K562 (cell line): ENCODE measurements around the gene DPYSL4. TPM values are rescaled to one million over a fixed set of nuclear protein-coding genes. Genes with fewer than 3 reads are reported as not detected.

Source experiments
- ATAC-seq: fragments of 200-7000 bp; cut with Tn5 transposase; 3 replicates; pipeline ENCODE4 v1.9.1; 2020; ENCODE audit warnings: moderate library complexity
- BruUV-seq: library from RNA; stranded (reverse); fragments of 400-500 nt; replicated peaks from 2 replicates; lab custom pipeline; 2021; lab: Mats Ljungman, UMichigan
- CTCF ChIA-PET: fragments of 300-600 bp; formaldehyde crosslinking; extraction: SDS; loops from one replicate; lab custom pipeline; 2021; ENCODE audit warnings: low intra/inter-chr PET ratio; lab: Yijun Ruan, JAX
- POLR2A ChIA-PET: fragments of 300-600, 350-650 bp; sonication (Branson Sonifier 250); formaldehyde crosslinking; extraction: SDS; loops from one replicate; lab custom pipeline; 2021; ENCODE audit warnings: antibody characterized with exemption, inconsistent platforms; lab: Yijun Ruan, JAX
- DNase-seq, 4 experiments: peaks; one replicate each; pipeline versions ENCODE4 v3.0.0 to v3.0.0-alpha.2; 2011 to 2018; ENCODE audit warnings: low spot score in 3 of 4, mixed read lengths in 3 of 4; ENCODE audit errors: extremely low read depth in 1 of 4
- FAIRE-seq: peaks from 2 replicates; lab custom pipeline; 2011; peaks lifted over from hg19 to GRCh38; lab: Jason Lieb, UNC
- H2AFZ ChIP-seq: 2 replicates; pipeline ENCODE4 v1.6.0; 2011; ENCODE audit warnings: low read depth, low read length, control low read depth, inconsistent platforms
- H3K27ac ChIP-seq: fragments of 200-600 bp; 3 replicates; pipeline ENCODE4 v1.8.0; 2011; ENCODE audit warnings: low read depth, mild to moderate bottlenecking, control low read depth, inconsistent platforms, low read length, moderate library complexity, mixed read lengths; ENCODE audit errors: extremely low read depth
- H3K27me3 ChIP-seq, 2 experiments: fragments of 300-600 bp in 1 of 2; 2 replicates in 1 of 2; 3 replicates in 1 of 2; pipeline versions ENCODE4 v1.6.0 to v1.8.0; 2011; ENCODE audit warnings: inconsistent platforms in 2 of 2, low read length in 2 of 2, mild to moderate bottlenecking in 1 of 2, mixed read lengths in 1 of 2, moderate library complexity in 1 of 2; ENCODE audit not compliant: control insufficient read depth in 2 of 2, insufficient read depth in 2 of 2
- H3K36me3 ChIP-seq: fragments of 300-600 bp; 3 replicates; pipeline ENCODE4 v1.8.0; 2011; ENCODE audit warnings: mild to moderate bottlenecking, low read length, inconsistent platforms; ENCODE audit not compliant: control insufficient read depth, insufficient read depth
- H3K4me1 ChIP-seq, 2 experiments: fragments of 200-600 bp in 1 of 2; replicated peaks in 1 of 2; 2 replicates in 1 of 2; 3 replicates in 1 of 2; pipeline versions ENCODE4 v1.5.1 to v1.8.0; 2011; ENCODE audit warnings: inconsistent platforms in 2 of 2, low read length in 2 of 2, mild to moderate bottlenecking in 1 of 2, mixed read lengths in 1 of 2, moderate library complexity in 1 of 2; ENCODE audit not compliant: control insufficient read depth in 2 of 2, insufficient read depth in 2 of 2
- H3K4me2 ChIP-seq: 2 replicates; pipeline ENCODE4 v1.6.1; 2011; ENCODE audit warnings: low read length, control low read depth, inconsistent platforms, mixed read lengths; ENCODE audit not compliant: insufficient read depth
- H3K4me3 ChIP-seq: fragments of 200-600 bp; sonication (generic), shearing (Covaris generic); 2 replicates; pipeline ENCODE4 v1.5.1; 2016; ENCODE audit warnings: control low read depth, inconsistent platforms
- H3K79me2 ChIP-seq: fragments of 200-600 bp; 3 replicates; pipeline ENCODE4 v1.8.0; 2011; ENCODE audit warnings: low read length, inconsistent platforms; ENCODE audit not compliant: control insufficient read depth, insufficient read depth
- H3K9ac ChIP-seq, 2 experiments: 2 replicates each; pipeline versions ENCODE4 v1.6.0 to v1.6.1; 2011; ENCODE audit warnings: low read depth in 2 of 2, low read length in 2 of 2, control low read depth in 1 of 2, inconsistent platforms in 1 of 2, mild to moderate bottlenecking in 1 of 2, mixed read lengths in 1 of 2; ENCODE audit not compliant: insufficient read depth in 1 of 2
- H3K9me1 ChIP-seq: one replicate; pipeline ENCODE4 v1.6.0; 2011; ENCODE audit warnings: inconsistent platforms, mild to moderate bottlenecking, low read length, moderate library complexity; ENCODE audit not compliant: control insufficient read depth, insufficient read depth
- H3K9me3 ChIP-seq: replicated peaks from 2 replicates; pipeline ENCODE4 v1.5.1; 2011; ENCODE audit warnings: low read depth, low read length, inconsistent platforms; ENCODE audit not compliant: control insufficient read depth, insufficient read depth
- H4K20me1 ChIP-seq: replicated peaks from 2 replicates; pipeline ENCODE4 v1.6.1; 2011; ENCODE audit warnings: low read length, inconsistent platforms, mixed read lengths; ENCODE audit not compliant: control insufficient read depth, insufficient read depth
- CCNT2 ChIP-seq: IDR thresholded peaks from 2 replicates; pipeline ENCODE4 v1.6.1; 2011; ENCODE audit warnings: borderline replicate concordance, low read depth, mild to moderate bottlenecking, moderate library complexity, mixed read lengths, low read length; ENCODE audit not compliant: insufficient read length; ENCODE audit errors: extremely low read depth
- CEBPG ChIP-seq, 3 experiments: fragments of 200-800 bp in 1 of 3; sonication (Bioruptor generic) in 1 of 3; sonication (generic) in 1 of 3; formaldehyde crosslinking in 1 of 3; IDR thresholded peaks in 2 of 3; conservative IDR thresholded peaks in 1 of 3; 2 replicates each; pipeline versions ENCODE4 v1.6.1 to v1.8.0; 2016 to 2022; ENCODE audit warnings: missing compliant biosample characterization in 2 of 3, missing genetic modification characterization in 2 of 3, mild to moderate bottlenecking in 1 of 3, missing genetic modification reagents in 1 of 3
- DMBX1 ChIP-seq: fragments of 250-450 bp; sonication (Bioruptor Pico); IDR thresholded peaks from 2 replicates; pipeline ENCODE4 v1.8.0; 2022; ENCODE audit warnings: inconsistent platforms, mild to moderate bottlenecking, moderate library complexity, borderline replicate concordance
- HMG20B ChIP-seq: fragments of 250-450 bp; sonication (Bioruptor Pico); IDR thresholded peaks from 2 replicates; pipeline ENCODE4 v1.5.0; 2021; ENCODE audit warnings: mild to moderate bottlenecking
- RBM17 ChIP-seq: fragments of 200-400 bp; formaldehyde crosslinking; IDR thresholded peaks from 2 replicates; pipeline ENCODE4 v1.6.1; 2017; ENCODE audit warnings: low read depth, mild to moderate bottlenecking, low read length, borderline replicate concordance
- TRIM28 ChIP-seq: fragments of 450-650 bp; IDR thresholded peaks from 2 replicates; pipeline ENCODE4 v1.6.1; 2017
- U2AF2 ChIP-seq: fragments of 200-400 bp; formaldehyde crosslinking; optimal IDR thresholded peaks from 2 replicates; pipeline ENCODE3; 2017; ENCODE audit warnings: low read depth, mild to moderate bottlenecking, low read length
- ZNF146 ChIP-seq: IDR thresholded peaks from one replicate; pipeline ENCODE4 v1.6.1; 2018; ENCODE audit warnings: missing compliant biosample characterization; ENCODE audit not compliant: unreplicated experiment
- ZNF717 ChIP-seq: fragments of 250-450 bp; sonication (Bioruptor Pico); IDR thresholded peaks from 2 replicates; pipeline ENCODE4 v1.5.0; 2021
- WGBS: fragments of 100-300 bp; shearing (Covaris generic); methylation state at CpG from one replicate; pipeline ENCODE4 v1.1.6; 2016; ENCODE audit warnings: low coverage, mixed read lengths; ENCODE audit not compliant: insufficient coverage; ENCODE audit errors: missing lambda C conversion rate; 5-methylcytosine and 5-hydroxymethylcytosine counted together
- in situ Hi-C: fragments of 300-500 bp; cut with MboI; formaldehyde crosslinking; loops from 4 replicates; pipeline ENCODE4 v1.15.0; 2018; ENCODE audit warnings: inconsistent platforms, mixed read lengths
- intact Hi-C: fragments of 100-400 bp; cut with micrococcal nuclease; formaldehyde crosslinking; loops from 2 replicates; pipeline ENCODE4 v1.14.2; 2022
- polyA plus RNA-seq, 8 experiments: library from polyadenylated mRNA; depleted of rRNA in 4 of 8; stranded (reverse) in 5 of 8; unstranded in 3 of 8; fragments of >200 nt; fragmentation: Nextera tagmentation in 2 of 8; fragmentation: Illumina TruSeq in 1 of 8; extraction: Ambion mirVana in 2 of 8; extraction: Trizol in 1 of 8; gene quantifications; 2 replicates each; pipeline versions ENCODE4 v1.2.1 to v1.2.3, GENCODE V29; 2011 to 2014; ENCODE audit warnings: inconsistent platforms in 1 of 8, missing spikeins in 1 of 8
- total RNA-seq, 7 experiments: library from RNA; depleted of rRNA in 6 of 7; stranded (reverse); fragments of >200 nt in 6 of 7; fragmentation: Illumina TruSeq in 2 of 7; extraction: Trizol in 2 of 7; gene quantifications; 2 replicates each; pipeline versions ENCODE4 v1.2.1 to v1.2.3, GENCODE V29; 2011 to 2021; ENCODE audit warnings: low replicate concordance in 1 of 7

The DPYSL4 gene
- total and polyA plus RNA-seq, 9 of the 15 experiments (the other 6 are each of a cell fraction or from before 2014, with no cell fraction given), result 0.03 TPM; not detected in 8

- Histone ChIP-seq H3K4me1 (peaks cover 0 to 5% of the 10 kb centered on the region in 2 experiments; a peak in 2 of 5 replicates), H3K9me1 (no peaks in the 10 kb centered on the region), H3K27me3 (peaks cover 8 to 69% of the 10 kb centered on the region in 2 experiments; a peak in 4 of 5 replicates), H3K36me3 (no peaks in the 10 kb centered on the region), H3K4me3 (no peak overlapping the region), H3K79me2 (no peaks in the 10 kb centered on the region), H2AFZ (no peak overlapping the region), H4K20me1 (no peaks in the 10 kb centered on the region), H3K9me3 (no peaks in the 10 kb centered on the region), H3K4me2 (no peak overlapping the region), H3K27ac (no peak overlapping the region), H3K9ac (no peak overlapping the region)
- no peak for ATAC-seq
- ChIA-PET POLR2A (no interaction called here), CTCF (no interaction called here)
- FAIRE-seq, result no peak
- intact Hi-C loops (no loop called here), in situ Hi-C loops (no loop called here)
- no peak for DNase-seq
- BruUV-seq, result no TSS peak
- TF ChIP-seq DMBX1 (CRISPR knock-in tag), result no peak
- TF ChIP-seq U2AF2, result no peak
- no peak for TF ChIP-seq CCNT2
- TF ChIP-seq HMG20B (CRISPR knock-in tag), result no peak
- TF ChIP-seq TRIM28, result no peak
- TF ChIP-seq CEBPG (CRISPR knock-in tag; IDR thresholded peaks at IDR 0.05), result no peak
- no peak for TF ChIP-seq CEBPG (tag; conservative IDR thresholded peaks at IDR 0.05 in 1 of 2, IDR thresholded peaks at IDR 0.05 in 1 of 2)
- no peak for TF ChIP-seq RBM17
- no peak for TF ChIP-seq ZNF146 (CRISPR knock-in tag)
- TF ChIP-seq ZNF717 (CRISPR knock-in tag), result no peak
- WGBS, result 4% methylated on average over 24 of the region's 42 CpGs
Observed at GRCh38 chr10:132140167-132140925, 46.4 kb upstream of the DPYSL4 start.
